ENCODE results near the gene MEPCE.

DNA sequence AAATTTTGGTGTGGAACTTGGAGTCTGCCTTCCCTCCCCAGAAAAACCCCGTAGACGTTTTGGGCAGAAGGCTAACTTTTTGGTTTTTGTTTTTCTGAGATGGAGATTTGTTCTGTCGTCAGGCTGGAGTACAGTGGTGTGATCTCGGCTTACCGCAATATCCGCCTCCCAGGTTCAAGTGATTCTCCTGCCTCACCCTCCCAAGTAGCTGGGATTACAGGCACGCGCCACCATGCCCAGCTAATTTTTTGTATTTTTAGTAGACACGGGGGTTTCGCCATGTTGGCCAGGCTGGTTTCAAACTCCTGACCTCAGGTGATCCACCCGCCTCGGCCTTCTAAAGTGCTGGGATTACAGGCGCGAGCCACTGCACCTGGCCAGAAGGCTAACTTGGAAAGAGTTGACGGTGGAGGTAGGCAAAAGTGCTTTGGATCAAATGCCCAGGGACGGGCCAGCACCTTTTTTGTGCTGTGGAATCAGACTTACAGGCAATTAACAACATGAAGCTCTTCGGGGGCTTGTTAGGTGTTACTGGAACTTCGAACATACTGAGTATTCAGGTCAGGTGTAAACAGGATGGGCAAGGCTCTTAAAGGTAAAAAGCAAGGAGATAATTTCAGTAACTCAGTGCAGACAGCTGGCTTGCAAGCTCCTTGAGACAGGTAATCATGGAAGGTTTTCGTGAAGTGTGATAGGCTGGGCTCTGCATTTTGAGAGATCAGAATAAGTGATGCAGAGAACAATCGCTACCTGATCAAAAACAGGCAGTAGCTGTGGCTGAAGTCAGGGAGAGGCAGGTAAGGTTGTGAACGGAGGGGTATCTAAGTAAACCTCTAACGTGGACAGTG lies 4.9 kb downstream of the MEPCE start:
- TF ChIP-seq, protein P1, sequence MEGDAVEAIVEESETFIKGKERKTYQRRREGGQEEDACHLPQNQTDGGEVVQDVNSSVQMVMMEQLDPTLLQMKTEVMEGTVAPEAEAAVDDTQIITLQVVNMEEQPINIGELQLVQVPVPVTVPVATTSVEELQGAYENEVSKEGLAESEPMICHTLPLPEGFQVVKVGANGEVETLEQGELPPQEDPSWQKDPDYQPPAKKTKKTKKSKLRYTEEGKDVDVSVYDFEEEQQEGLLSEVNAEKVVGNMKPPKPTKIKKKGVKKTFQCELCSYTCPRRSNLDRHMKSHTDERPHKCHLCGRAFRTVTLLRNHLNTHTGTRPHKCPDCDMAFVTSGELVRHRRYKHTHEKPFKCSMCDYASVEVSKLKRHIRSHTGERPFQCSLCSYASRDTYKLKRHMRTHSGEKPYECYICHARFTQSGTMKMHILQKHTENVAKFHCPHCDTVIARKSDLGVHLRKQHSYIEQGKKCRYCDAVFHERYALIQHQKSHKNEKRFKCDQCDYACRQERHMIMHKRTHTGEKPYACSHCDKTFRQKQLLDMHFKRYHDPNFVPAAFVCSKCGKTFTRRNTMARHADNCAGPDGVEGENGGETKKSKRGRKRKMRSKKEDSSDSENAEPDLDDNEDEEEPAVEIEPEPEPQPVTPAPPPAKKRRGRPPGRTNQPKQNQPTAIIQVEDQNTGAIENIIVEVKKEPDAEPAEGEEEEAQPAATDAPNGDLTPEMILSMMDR (IDR thresholded peaks at IDR 0.05; ENCODE audit: insufficient read depth, low read length, poor library complexity, severe bottlenecking) = no peak
- TF ChIP-seq EZH2phosphoT487 (conservative IDR thresholded peaks at IDR 0.05; ENCODE audit: low read length) = no peak

Measured in SU-DHL-6 (cell line).